K562 treated with DMSO at 1 percent for 4 hours (cell line): ENCODE data around the gene SYCN. TPM values are rescaled to one million over a fixed set of nuclear protein-coding genes. Genes with fewer than 3 reads are reported as not detected.

Experiments used
- total RNA-seq: library from RNA; unstranded; fragments of 300-600 nt; gene quantifications from 2 replicates; pipeline ENCODE4 v1.2.3, GENCODE V29; 2022; ENCODE audit not compliant: insufficient read depth

SYCN gene, protein sequence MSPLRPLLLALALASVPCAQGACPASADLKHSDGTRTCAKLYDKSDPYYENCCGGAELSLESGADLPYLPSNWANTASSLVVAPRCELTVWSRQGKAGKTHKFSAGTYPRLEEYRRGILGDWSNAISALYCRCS
- not detected in 2 replicates for total RNA-seq

DNA sequence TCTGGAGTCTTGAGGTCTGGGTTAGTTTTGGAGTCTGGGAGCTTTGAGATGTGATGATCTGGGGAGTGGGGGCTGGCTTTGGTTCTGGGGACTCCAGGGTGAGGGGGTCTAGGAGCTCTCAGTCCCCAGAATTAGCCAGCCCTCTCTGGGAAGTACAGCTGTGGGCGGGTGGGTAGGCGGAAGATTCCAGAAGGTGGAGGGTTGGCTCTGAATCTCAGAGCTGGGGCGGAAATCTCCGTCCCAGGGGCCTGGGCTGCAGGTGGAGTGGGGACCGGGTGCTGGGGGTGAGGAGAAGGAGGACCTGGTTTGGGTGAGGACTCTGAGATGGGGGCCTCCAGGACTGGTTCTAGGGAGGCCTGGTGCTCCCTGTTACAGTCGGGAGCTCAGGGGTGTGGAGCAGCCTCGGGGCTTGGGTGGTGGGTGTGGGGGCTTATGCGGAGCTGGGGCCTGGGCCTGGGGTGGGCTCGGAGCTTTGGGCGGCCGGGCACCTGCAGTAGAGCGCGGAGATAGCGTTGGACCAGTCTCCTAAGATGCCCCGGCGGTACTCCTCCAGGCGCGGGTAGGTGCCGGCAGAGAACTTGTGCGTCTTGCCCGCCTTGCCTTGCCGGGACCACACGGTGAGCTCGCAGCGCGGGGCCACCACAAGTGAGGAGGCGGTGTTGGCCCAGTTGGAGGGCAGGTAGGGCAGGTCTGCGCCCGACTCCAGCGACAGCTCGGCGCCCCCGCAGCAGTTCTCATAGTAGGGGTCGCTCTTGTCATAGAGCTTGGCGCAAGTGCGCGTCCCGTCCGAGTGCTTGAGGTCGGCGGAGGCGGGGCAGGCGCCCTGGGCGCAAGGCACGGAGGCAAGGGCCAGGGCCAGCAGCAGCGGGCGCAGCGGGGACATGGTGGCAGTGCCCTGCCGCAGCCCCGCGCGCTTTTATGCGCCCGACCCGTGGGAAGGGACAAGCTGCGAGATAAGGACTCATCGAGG lies at the start of gene SYCN:
Gene SYCN (minus strand): TSS at position 892 of the 970 bp plus-strand sequence. CDS start 9 bp downstream, at position 883.

DNA sequence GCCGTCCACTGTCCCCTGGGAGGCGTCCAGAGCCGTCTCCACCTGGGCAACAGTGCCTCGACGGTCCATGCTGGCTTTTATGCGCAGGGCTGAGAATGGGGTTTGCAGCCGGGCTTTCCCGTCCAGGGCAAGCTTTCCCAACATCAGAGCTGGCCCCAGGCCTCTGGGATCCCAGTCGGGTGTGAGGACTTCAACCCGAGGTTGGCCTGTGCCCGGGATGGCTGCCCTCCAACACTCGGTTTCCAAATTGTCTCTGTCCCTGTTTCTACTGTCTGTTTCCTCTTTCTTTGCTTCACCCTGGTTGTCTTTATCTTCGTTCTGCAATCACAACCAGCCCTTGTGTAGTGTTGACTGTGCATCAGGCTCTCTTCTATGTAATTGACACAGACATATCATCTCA lies 44.7 kb upstream of the SYCN start, which contains the start of gene IFNL4:
Gene IFNL4 (minus strand): TSS at position 51 of the 400 bp plus-strand sequence.

DNA sequence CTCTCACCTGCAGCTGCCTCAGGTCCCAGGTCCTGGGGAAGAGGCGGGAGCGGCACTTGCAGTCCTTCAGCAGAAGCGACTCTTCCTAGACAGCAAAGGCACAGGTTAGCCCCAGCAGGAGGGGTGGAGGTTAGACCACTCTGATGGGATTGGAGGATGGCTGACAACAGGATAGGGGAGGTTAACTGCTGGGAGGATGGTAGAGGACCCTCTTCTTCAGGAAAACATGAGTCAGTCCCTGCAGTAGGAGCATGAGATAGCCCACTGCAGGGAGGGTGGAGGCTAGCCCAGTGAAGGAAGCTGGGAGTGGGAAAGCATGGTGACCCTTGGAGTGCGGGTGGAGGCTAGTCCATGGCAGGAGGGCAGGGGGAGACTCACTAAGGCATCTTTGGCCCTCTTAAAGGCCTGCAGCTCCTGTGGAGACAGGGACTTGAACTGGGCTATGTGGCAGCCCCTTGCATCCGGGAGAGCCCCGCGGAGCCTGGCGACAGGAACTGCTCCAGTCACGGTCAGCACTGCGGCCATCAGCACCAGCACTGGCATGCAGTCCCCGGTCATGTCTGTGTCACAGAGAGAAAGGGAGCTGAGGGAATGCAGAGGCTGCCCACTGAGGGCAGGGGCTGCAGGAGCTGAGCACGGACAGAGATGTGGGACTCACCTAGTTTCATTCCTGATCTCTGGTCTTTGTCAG lies 40.5 kb upstream of the SYCN start, which contains the start of gene IFNL3:
Gene IFNL3 (minus strand): TSS at position 597 of the 691 bp plus-strand sequence. CDS start 39 bp downstream, at position 558.

DNA sequence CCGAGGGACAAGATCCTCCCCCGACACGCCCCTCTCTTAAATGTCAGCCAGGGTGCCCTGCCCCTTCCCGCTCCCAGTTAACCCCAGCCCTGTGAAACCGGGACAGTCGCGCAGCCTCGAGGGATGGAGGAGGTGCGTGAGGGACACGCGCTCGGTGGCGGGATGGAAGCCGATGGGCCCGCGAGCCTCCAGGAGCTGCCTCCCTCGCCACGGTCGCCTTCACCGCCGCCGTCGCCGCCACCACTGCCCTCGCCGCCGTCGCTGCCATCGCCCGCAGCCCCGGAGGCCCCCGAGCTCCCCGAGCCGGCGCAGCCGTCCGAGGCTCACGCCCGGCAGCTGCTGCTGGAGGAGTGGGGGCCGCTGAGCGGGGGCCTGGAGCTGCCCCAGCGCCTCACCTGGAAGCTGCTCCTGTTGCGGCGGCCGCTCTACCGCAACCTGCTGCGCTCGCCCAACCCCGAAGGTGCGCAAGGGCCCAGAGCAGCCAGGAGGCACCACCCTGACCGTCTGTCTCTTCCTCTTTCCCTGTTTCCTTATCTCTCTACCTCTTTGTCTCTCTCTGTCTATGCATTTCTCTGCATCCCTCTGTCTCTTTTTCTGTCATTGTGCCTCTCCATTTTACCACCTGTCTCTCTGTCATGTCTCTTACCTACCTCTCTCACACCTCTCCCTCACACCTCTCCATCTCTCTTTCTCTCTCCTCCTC lies 7.1 kb downstream of the SYCN start, which contains the start of gene NCCRP1:
Gene NCCRP1 (plus strand): TSS at position 105 of the 703 bp plus-strand sequence. CDS start 19 bp downstream, at position 124.

Other genes with a start within 250 kb of the SYCN start
- gene FBXO17, start 228.5 kb downstream of the SYCN start, total RNA-seq, result 28.7 and 37.3 TPM in 2 replicates
- gene FBXO27, start 171.7 kb downstream of the SYCN start, total RNA-seq, result 5.7 and 13.3 TPM in 2 replicates
- not detected in 2 replicates for gene ACP7, start 119.9 kb downstream of the SYCN start, total RNA-seq
- 27.5 and 36.4 TPM in 2 replicates for gene PAK4, start 78.5 kb downstream of the SYCN start, total RNA-seq
- gene NCCRP1, start 7.3 kb downstream of the SYCN start, total RNA-seq, result not detected in 2 replicates
- not detected in 2 replicates for gene IFNL3, start 40.7 kb upstream of the SYCN start, total RNA-seq
- gene IFNL4, start 44.6 kb upstream of the SYCN start, total RNA-seq, result not detected in 2 replicates
- gene IFNL2, start 64.1 kb upstream of the SYCN start, total RNA-seq, result not detected in 2 replicates
- not detected in 2 replicates for gene IFNL1, start 92.1 kb upstream of the SYCN start, total RNA-seq
- 4.1 and 6.5 TPM in 2 replicates for gene LRFN1, start 116.6 kb upstream of the SYCN start, total RNA-seq
- gene GMFG, start 131.8 kb upstream of the SYCN start, total RNA-seq, result 94.0 and 163 TPM in 2 replicates
- 89.5 and 108 TPM in 2 replicates for gene SAMD4B, start 138.2 kb upstream of the SYCN start, total RNA-seq
- 35.4 and 44.9 TPM in 2 replicates for gene PAF1, start 186.8 kb upstream of the SYCN start, total RNA-seq
- 16.7 and 17.5 TPM in 2 replicates for gene MED29, start 187.1 kb upstream of the SYCN start, total RNA-seq
- gene ZFP36, start 202.6 kb upstream of the SYCN start, total RNA-seq, result 20.2 and 24.1 TPM in 2 replicates
- 4.4 and 20.7 TPM in 2 replicates for gene PLEKHG2, start 208.4 kb upstream of the SYCN start, total RNA-seq
- 9,929 and 11,096 TPM in 2 replicates for gene RPS16, start 231.7 kb upstream of the SYCN start, total RNA-seq
- gene SUPT5H, start 241.3 kb upstream of the SYCN start, total RNA-seq, result 106 and 123 TPM in 2 replicates